Astrocyte (in vitro differentiated cells and primary cell): ENCODE data around the gene SLC7A8.

Experiments used
- EZH2 ChIP-seq: IDR thresholded peaks from 2 replicates; pipeline ENCODE4 v1.6.1; 2012; ENCODE audit warnings: mild to moderate bottlenecking, low read length, inconsistent platforms; ENCODE audit not compliant: insufficient read depth
- TF ChIP-seq, protein P1 (sequence below): IDR thresholded peaks from 2 replicates; pipeline ENCODE4 v1.5.1; 2011; ENCODE audit warnings: low read depth, mild to moderate bottlenecking, inconsistent platforms, low read length, moderate library complexity; ENCODE audit not compliant: insufficient read depth

DNA sequence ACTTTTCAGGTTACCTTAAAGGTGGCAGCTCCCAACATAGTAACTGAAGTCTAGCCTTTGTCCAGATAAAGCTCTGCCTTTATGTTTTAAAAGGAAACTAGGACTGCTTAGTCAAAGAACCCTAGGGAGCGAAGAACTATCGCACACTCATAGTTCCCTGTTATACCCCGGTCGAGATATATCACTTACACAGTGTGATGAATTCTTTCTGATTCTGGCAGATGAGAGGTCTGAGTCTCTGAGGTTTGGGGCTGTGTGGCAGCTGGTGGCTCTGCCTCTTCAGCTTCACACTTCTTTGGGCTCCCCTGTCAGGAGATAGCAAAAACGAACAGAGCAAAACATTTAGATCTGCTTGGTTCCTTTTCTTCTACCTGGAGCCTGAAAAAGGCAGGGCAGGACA lies 105.5 kb downstream of the SLC7A8 start:
- TF ChIP-seq, protein P1, sequence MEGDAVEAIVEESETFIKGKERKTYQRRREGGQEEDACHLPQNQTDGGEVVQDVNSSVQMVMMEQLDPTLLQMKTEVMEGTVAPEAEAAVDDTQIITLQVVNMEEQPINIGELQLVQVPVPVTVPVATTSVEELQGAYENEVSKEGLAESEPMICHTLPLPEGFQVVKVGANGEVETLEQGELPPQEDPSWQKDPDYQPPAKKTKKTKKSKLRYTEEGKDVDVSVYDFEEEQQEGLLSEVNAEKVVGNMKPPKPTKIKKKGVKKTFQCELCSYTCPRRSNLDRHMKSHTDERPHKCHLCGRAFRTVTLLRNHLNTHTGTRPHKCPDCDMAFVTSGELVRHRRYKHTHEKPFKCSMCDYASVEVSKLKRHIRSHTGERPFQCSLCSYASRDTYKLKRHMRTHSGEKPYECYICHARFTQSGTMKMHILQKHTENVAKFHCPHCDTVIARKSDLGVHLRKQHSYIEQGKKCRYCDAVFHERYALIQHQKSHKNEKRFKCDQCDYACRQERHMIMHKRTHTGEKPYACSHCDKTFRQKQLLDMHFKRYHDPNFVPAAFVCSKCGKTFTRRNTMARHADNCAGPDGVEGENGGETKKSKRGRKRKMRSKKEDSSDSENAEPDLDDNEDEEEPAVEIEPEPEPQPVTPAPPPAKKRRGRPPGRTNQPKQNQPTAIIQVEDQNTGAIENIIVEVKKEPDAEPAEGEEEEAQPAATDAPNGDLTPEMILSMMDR, result no peak
- TF ChIP-seq EZH2, result no peak
